Gastroesophageal sphincter (tissue), 4 donors: ENCODE results near the gene SEMA3A. TPM values are rescaled to one million over a fixed set of nuclear protein-coding genes. Genes with fewer than 3 reads are reported as not detected.
A peak's percentile ranks its signal among the peaks of the same experiment; 100 is the strongest.

ENCODE experiments used
- ATAC-seq: fragments of 150-250 bp; one replicate; pipeline ENCODE4 v1.9.1; 2016; ENCODE audit warnings: mild to moderate bottlenecking, moderate library complexity
- H3K27ac ChIP-seq, 4 donors: fragments of 200-600 bp; sonication (generic) in 3 of 4; 1 replicate in 3 of 4; 2 replicates in 1 of 4; pipeline ENCODE4 v1.5.1; 2016 to 2019
- H3K27me3 ChIP-seq: fragments of 200-600 bp; sonication (generic); one replicate; pipeline ENCODE4 v1.5.1; 2019
- H3K36me3 ChIP-seq, 2 donors: fragments of 200-600 bp; sonication (generic); one replicate each; pipeline ENCODE4 v1.5.1; 2019; ENCODE audit warnings: control low read depth in 1 of 2
- H3K4me1 ChIP-seq, 3 donors: fragments of 200-600 bp; sonication (generic); 1 replicate in 2 of 3; 2 replicates in 1 of 3; pipeline ENCODE4 v1.5.1; 2016 to 2019; ENCODE audit warnings: control low read depth in 2 of 3
- H3K4me3 ChIP-seq, 2 donors: fragments of 200-600 bp; sonication (generic); one replicate each; pipeline ENCODE4 v1.5.1; 2019; ENCODE audit warnings: mild to moderate bottlenecking in 1 of 2, moderate library complexity in 1 of 2
- H3K9me3 ChIP-seq, 3 donors: fragments of 200-600 bp; sonication (generic); one replicate each; pipeline ENCODE4 v1.5.1; 2017 to 2019; ENCODE audit warnings: control low read depth in 2 of 3
- CTCF ChIP-seq, 4 experiments: fragments of 200-600 bp in 2 of 4; fragments of 450-650 bp in 2 of 4; sonication (generic) in 1 of 4; IDR thresholded peaks; one replicate each; pipeline ENCODE4 v1.5.1; 2017 to 2019; ENCODE audit warnings: antibody characterized with exemption in 4 of 4, mild to moderate bottlenecking in 2 of 4, moderate library complexity in 2 of 4
- EP300 ChIP-seq: sonication (generic); formaldehyde crosslinking; IDR thresholded peaks from one replicate; pipeline ENCODE4 v1.6.1; 2017; ENCODE audit warnings: antibody characterized with exemption, mild to moderate bottlenecking
- POLR2A ChIP-seq, 2 donors: fragments of 450-650 bp; IDR thresholded peaks; one replicate each; pipeline ENCODE4 v1.6.1; 2017; ENCODE audit warnings: antibody characterized with exemption in 2 of 2, mild to moderate bottlenecking in 2 of 2, moderate library complexity in 1 of 2
- POLR2AphosphoS5 ChIP-seq: sonication (generic); formaldehyde crosslinking; IDR thresholded peaks from one replicate; pipeline ENCODE4 v1.6.1; 2017; ENCODE audit warnings: antibody characterized with exemption
- WGBS, 2 donors: methylation state at CpG; one replicate each; pipeline ENCODE4 v1.1.5; 2018; ENCODE audit warnings: low coverage in 1 of 2; 5-methylcytosine and 5-hydroxymethylcytosine counted together
- total RNA-seq, 4 donors: library from RNA; depleted of rRNA; stranded (reverse); fragments of >200 nt; gene quantifications; one replicate each; pipeline ENCODE4 v1.1.0, GENCODE V29; 2016

SEMA3A gene
- total RNA-seq, 4 donors from 2014 or later = 24.6 to 61.6 (median 33.0) TPM

GRCh38 chr7:84047085-84047484, 147.5 kb downstream of the SEMA3A start:
- H3K4me1 ChIP-seq = peaks cover 0 to 11% (median 0%) of the 10 kb centered on the region in 3 donors
- no peak for ATAC-seq
- no peaks in the 10 kb centered on the region for H3K36me3 ChIP-seq
- no peak overlapping the region for H3K27ac ChIP-seq
- H3K27me3 ChIP-seq = no peaks in the 10 kb centered on the region
- WGBS, 2 donors = 0 to 32% methylated on average over 2 of the region's 2 CpGs
- H3K4me3 ChIP-seq = no peak overlapping the region
- no peaks in the 10 kb centered on the region for H3K9me3 ChIP-seq
- TF ChIP-seq POLR2AphosphoS5 (no peak), EP300 (no peak), CTCF (IDR thresholded peaks at IDR 0.05) (no peak)

GRCh38 chr7:84044834-84045233, 149.8 kb downstream of the SEMA3A start:
- TF ChIP-seq CTCF (IDR thresholded peaks at IDR 0.05) (no peak), POLR2AphosphoS5 (no peak), EP300 (no peak), POLR2A (IDR thresholded peaks at IDR 0.05) (no peak)
- no peaks in the 10 kb centered on the region for H3K27me3 ChIP-seq

GRCh38 chr7:84043661-84044191, 150.9 kb downstream of the SEMA3A start:
- H3K4me3 ChIP-seq = no peak overlapping the region
- WGBS, 2 donors = 8 to 38% methylated on average over 1 of the region's 1 CpG
- peak overlapping the region in 1 of 4 donors; percentile 0 for H3K27ac ChIP-seq
- H3K27me3 ChIP-seq = no peaks in the 10 kb centered on the region
- peaks cover 0 to 11% (median 0%) of the 10 kb centered on the region in 3 donors for H3K4me1 ChIP-seq
- no peak for ATAC-seq
- no peak for TF ChIP-seq POLR2AphosphoS5
- no peak for TF ChIP-seq CTCF (IDR thresholded peaks at IDR 0.05)
- TF ChIP-seq EP300 = no peak
- TF ChIP-seq POLR2A (IDR thresholded peaks at IDR 0.05) = no peak
- H3K36me3 ChIP-seq = no peaks in the 10 kb centered on the region
- no peaks in the 10 kb centered on the region for H3K9me3 ChIP-seq

More at GRCh38 chr7:84044834-84045233, 149.8 kb downstream of the SEMA3A start:
- H3K4me3 ChIP-seq = no peak overlapping the region
- WGBS, 2 donors = 81% methylated on average over 2 of the region's 2 CpGs
- peaks cover 0 to 11% (median 0%) of the 10 kb centered on the region in 3 donors for H3K4me1 ChIP-seq
- H3K27ac ChIP-seq = no peak overlapping the region
- ATAC-seq = no peak
- no peaks in the 10 kb centered on the region for H3K36me3 ChIP-seq
- H3K9me3 ChIP-seq = no peaks in the 10 kb centered on the region

- TF ChIP-seq POLR2AphosphoS5 = peak; percentile 25
- TF ChIP-seq CTCF (IDR thresholded peaks at IDR 0.05) = no peak
These were observed 152.5 kb downstream of the SEMA3A start for GRCh38 chr7:84042110-84042539.

GRCh38 chr7:84041649-84042048, 152.9 kb downstream of the SEMA3A start:
- H3K9me3 ChIP-seq = no peaks in the 10 kb centered on the region

More at GRCh38 chr7:84042110-84042539, 152.5 kb downstream of the SEMA3A start:
- Histone ChIP-seq H3K4me1 (peaks cover 0 to 11% (median 0%) of the 10 kb centered on the region in 3 donors), H3K27ac (no peak overlapping the region), H3K36me3 (no peaks in the 10 kb centered on the region), H3K27me3 (no peaks in the 10 kb centered on the region), H3K9me3 (no peaks in the 10 kb centered on the region), H3K4me3 (no peak overlapping the region)
- 68 to 71% methylated on average over 4 to 5 of the region's 7 CpGs for WGBS, 2 donors
- no peak for ATAC-seq

More at GRCh38 chr7:84041649-84042048, 152.9 kb downstream of the SEMA3A start:
- Histone ChIP-seq H3K4me1 (peaks cover 0 to 11% (median 0%) of the 10 kb centered on the region in 3 donors), H3K4me3 (no peak overlapping the region), H3K36me3 (no peaks in the 10 kb centered on the region), H3K27ac (no peak overlapping the region), H3K27me3 (no peaks in the 10 kb centered on the region)
- TF ChIP-seq CTCF (IDR thresholded peaks at IDR 0.05) (no peak), POLR2A (IDR thresholded peaks at IDR 0.05) (no peak), EP300 (no peak), POLR2AphosphoS5 (no peak)
- WGBS, 2 donors = 77 to 84% methylated on average over 5 of the region's 5 CpGs
- no peak for ATAC-seq
